Measurements from ENCODE around the gene AGFG2.

Gene AGFG2

DNA sequence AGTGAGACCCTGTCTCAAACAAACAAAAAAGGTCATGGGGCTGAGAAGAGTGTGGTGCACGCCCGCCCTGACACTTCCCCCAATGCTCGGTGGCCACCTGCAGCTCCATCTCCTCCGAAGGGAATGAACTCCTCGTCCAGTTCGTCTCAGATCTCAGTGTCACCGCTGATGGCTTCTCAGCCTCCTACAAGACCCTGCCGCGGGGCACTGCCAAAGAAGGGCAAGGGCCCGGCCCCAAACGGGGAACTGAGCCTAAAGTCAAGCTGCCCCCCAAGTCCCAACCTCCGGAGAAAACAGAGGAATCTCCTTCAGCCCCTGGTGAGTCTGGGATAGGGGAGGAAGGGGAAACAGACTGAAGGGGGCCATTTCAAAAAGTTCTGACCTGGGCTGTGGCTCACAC lies 67.3 kb downstream of the AGFG2 start:
- no peak for DNase-seq (ENCODE audit: low read depth in 1 of 2, low spot score in 1 of 2)
- no peak for TF ChIP-seq POLR2AphosphoS5 (IDR thresholded peaks at IDR 0.05; ENCODE audit: low read depth)
- TF ChIP-seq, protein P1, sequence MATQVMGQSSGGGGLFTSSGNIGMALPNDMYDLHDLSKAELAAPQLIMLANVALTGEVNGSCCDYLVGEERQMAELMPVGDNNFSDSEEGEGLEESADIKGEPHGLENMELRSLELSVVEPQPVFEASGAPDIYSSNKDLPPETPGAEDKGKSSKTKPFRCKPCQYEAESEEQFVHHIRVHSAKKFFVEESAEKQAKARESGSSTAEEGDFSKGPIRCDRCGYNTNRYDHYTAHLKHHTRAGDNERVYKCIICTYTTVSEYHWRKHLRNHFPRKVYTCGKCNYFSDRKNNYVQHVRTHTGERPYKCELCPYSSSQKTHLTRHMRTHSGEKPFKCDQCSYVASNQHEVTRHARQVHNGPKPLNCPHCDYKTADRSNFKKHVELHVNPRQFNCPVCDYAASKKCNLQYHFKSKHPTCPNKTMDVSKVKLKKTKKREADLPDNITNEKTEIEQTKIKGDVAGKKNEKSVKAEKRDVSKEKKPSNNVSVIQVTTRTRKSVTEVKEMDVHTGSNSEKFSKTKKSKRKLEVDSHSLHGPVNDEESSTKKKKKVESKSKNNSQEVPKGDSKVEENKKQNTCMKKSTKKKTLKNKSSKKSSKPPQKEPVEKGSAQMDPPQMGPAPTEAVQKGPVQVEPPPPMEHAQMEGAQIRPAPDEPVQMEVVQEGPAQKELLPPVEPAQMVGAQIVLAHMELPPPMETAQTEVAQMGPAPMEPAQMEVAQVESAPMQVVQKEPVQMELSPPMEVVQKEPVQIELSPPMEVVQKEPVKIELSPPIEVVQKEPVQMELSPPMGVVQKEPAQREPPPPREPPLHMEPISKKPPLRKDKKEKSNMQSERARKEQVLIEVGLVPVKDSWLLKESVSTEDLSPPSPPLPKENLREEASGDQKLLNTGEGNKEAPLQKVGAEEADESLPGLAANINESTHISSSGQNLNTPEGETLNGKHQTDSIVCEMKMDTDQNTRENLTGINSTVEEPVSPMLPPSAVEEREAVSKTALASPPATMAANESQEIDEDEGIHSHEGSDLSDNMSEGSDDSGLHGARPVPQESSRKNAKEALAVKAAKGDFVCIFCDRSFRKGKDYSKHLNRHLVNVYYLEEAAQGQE (IDR thresholded peaks at IDR 0.05; ENCODE audit: insufficient replicate concordance, low read depth), result no peak
- no peak for TF ChIP-seq SPI1 (IDR thresholded peaks at IDR 0.05; ENCODE audit: borderline replicate concordance, low read depth)
- no peak for TF ChIP-seq GABPA (IDR thresholded peaks at IDR 0.05; ENCODE audit: low read depth)
- TF ChIP-seq, protein P2, sequence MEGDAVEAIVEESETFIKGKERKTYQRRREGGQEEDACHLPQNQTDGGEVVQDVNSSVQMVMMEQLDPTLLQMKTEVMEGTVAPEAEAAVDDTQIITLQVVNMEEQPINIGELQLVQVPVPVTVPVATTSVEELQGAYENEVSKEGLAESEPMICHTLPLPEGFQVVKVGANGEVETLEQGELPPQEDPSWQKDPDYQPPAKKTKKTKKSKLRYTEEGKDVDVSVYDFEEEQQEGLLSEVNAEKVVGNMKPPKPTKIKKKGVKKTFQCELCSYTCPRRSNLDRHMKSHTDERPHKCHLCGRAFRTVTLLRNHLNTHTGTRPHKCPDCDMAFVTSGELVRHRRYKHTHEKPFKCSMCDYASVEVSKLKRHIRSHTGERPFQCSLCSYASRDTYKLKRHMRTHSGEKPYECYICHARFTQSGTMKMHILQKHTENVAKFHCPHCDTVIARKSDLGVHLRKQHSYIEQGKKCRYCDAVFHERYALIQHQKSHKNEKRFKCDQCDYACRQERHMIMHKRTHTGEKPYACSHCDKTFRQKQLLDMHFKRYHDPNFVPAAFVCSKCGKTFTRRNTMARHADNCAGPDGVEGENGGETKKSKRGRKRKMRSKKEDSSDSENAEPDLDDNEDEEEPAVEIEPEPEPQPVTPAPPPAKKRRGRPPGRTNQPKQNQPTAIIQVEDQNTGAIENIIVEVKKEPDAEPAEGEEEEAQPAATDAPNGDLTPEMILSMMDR (IDR thresholded peaks at IDR 0.05; ENCODE audit: insufficient read depth, low read length), result no peak
- Histone ChIP-seq H3K27me3 (ENCODE audit: insufficient read depth, poor library complexity, severe bottlenecking) (no peaks in the 10 kb centered on the region), H3K27ac (replicated peaks) (no peak overlapping the region), H3K4me3 (replicated peaks; ENCODE audit: insufficient read depth, low read length) (no peak overlapping the region)

DNA sequence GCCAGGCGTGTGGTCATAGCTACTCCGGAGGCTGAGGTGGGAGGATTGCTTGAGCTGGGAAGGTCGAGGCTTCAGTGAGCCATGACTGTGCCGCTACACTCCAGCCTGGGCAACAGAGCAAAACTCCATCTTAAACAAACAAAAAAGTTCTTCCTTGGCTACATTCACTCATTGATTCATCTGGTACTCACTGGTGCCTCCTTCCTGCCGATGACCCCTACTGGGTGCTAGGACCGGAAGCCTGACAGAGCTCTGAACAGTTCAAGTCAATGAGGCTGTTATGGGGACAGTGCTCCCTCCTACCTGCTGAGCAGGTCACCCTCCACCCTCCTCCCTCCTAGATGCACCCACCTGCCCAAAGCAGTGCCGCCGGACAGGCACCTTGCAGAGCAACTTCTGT lies 68.1 kb downstream of the AGFG2 start:
- TF ChIP-seq, protein P2 (IDR thresholded peaks at IDR 0.05; ENCODE audit: insufficient read depth, low read length), result no peak
- TF ChIP-seq GABPA (IDR thresholded peaks at IDR 0.05; ENCODE audit: low read depth), result no peak
- TF ChIP-seq, protein P1 (IDR thresholded peaks at IDR 0.05; ENCODE audit: insufficient replicate concordance, low read depth), result no peak
- no peak for TF ChIP-seq POLR2AphosphoS5 (IDR thresholded peaks at IDR 0.05; ENCODE audit: low read depth)
- no peak for TF ChIP-seq SPI1 (IDR thresholded peaks at IDR 0.05; ENCODE audit: borderline replicate concordance, low read depth)
- Histone ChIP-seq H3K27me3 (ENCODE audit: insufficient read depth, poor library complexity, severe bottlenecking) (no peaks in the 10 kb centered on the region), H3K27ac (replicated peaks) (no peak overlapping the region), H3K4me3 (replicated peaks; ENCODE audit: insufficient read depth, low read length) (no peak overlapping the region)
- DNase-seq (ENCODE audit: low read depth in 1 of 2, low spot score in 1 of 2), result no peak

DNA sequence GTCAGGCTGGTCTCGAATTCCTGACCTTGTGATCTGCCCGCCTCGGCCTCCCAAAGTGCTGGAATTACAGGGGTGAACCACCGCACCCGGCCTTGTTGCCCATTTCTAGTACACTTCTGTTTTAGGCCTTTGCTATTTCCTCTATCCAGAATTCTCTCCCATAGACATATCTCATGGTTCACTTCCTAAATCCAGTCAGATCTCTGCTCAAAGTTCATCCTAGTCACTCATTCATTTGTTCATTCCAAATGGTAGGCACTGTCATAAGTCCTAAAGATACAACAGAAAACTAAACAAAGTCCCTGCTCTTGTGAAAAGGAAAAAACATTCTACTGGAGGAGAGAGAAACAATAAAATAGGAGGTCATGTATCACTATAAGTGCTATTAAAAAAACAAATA lies 71.0 kb downstream of the AGFG2 start:
- TF ChIP-seq, protein P1 (IDR thresholded peaks at IDR 0.05; ENCODE audit: insufficient replicate concordance, low read depth), result no peak
- TF ChIP-seq SPI1 (IDR thresholded peaks at IDR 0.05; ENCODE audit: borderline replicate concordance, low read depth), result no peak
- TF ChIP-seq, protein P2 (IDR thresholded peaks at IDR 0.05; ENCODE audit: insufficient read depth, low read length), result no peak
- no peak for TF ChIP-seq POLR2AphosphoS5 (IDR thresholded peaks at IDR 0.05; ENCODE audit: low read depth)
- TF ChIP-seq GABPA (IDR thresholded peaks at IDR 0.05; ENCODE audit: low read depth), result no peak
- H3K27ac ChIP-seq (replicated peaks), result no peak overlapping the region
- H3K4me3 ChIP-seq (replicated peaks; ENCODE audit: insufficient read depth, low read length), result no peak overlapping the region
- no peaks in the 10 kb centered on the region for H3K27me3 ChIP-seq (ENCODE audit: insufficient read depth, poor library complexity, severe bottlenecking)
- no peak for DNase-seq (ENCODE audit: low read depth in 1 of 2, low spot score in 1 of 2)

Data from HL-60 (cell line).